ENCODE results near the gene EBF4. TPM values are rescaled to one million over a fixed set of nuclear protein-coding genes. Genes with fewer than 3 reads are reported as not detected.

Gene EBF4
- total RNA-seq, 1 experiment from 2014 or later, result 11.4 TPM

- TF ChIP-seq RAD21 (IDR thresholded peaks at IDR 0.05; ENCODE audit: low read depth) (no peak), CTCF (IDR thresholded peaks at IDR 0.05 in 2 of 3, conservative IDR thresholded peaks at IDR 0.05 in 1 of 3; ENCODE audit: borderline replicate concordance in 1 of 3, insufficient read depth in 1 of 3, low read depth in 2 of 3, low read length in 2 of 3) (no peak), YY1 (IDR thresholded peaks at IDR 0.05; ENCODE audit: extremely low read depth, insufficient replicate concordance, low read depth, low read length) (no peak)
- Histone ChIP-seq H3K27ac (ENCODE audit: low read depth, low read length) (no peak overlapping the region), H3K36me3 (ENCODE audit: control insufficient read depth in 1 of 2, insufficient read depth in 2 of 2, low read length in 2 of 2) (no peaks in the 10 kb centered on the region), H3K9me2 (ENCODE audit: insufficient read depth) (no peaks in the 10 kb centered on the region), H4K20me1 (ENCODE audit: insufficient read depth) (no peaks in the 10 kb centered on the region), H3K4me1 (ENCODE audit: control insufficient read depth in 1 of 2, insufficient read depth in 2 of 2, low read length in 2 of 2) (no peaks in the 10 kb centered on the region), H3K79me2 (ENCODE audit: insufficient read depth, low read length) (no peaks in the 10 kb centered on the region), H3K4me2 (ENCODE audit: low read length) (no peak overlapping the region), H3K9me3 (ENCODE audit: control insufficient read depth in 1 of 2, insufficient read depth in 1 of 2, low read depth in 1 of 2, low read length in 2 of 2) (no peaks in the 10 kb centered on the region), H3K27me3 (ENCODE audit: insufficient read depth, low read length) (no peaks in the 10 kb centered on the region), H2AFZ (ENCODE audit: low read depth, low read length, poor library complexity, severe bottlenecking) (no peak overlapping the region), H3K9ac (ENCODE audit: low read length) (no peak overlapping the region), H3K4me3 (replicated peaks in 1 of 2; ENCODE audit: low read depth in 1 of 2, low read length in 2 of 2) (no peak overlapping the region)
- DNase-seq (ENCODE audit: low read depth, low spot score), result no peak
- no peak for ATAC-seq
- CTCF ChIA-PET, result no interaction called here
- no TSS peak for BruUV-seq (replicated peaks)
- intact Hi-C loops (cut with micrococcal nuclease), result no loop called here
- POLR2A ChIA-PET, result no interaction called here
- RAD21 ChIA-PET (ENCODE audit: low non-redundant PET in 1 of 2, low total read pairs in 2 of 2, uncharacterized antibody in 2 of 2, unreplicated experiment in 2 of 2), result no interaction called here
Observed at GRCh38 chr20:2706688-2707352, 14.2 kb downstream of the EBF4 start.

GRCh38 chr20:2707353-2708072 is 14.9 kb downstream of the EBF4 start:
- Histone ChIP-seq H3K4me2 (ENCODE audit: low read length) (no peak overlapping the region), H3K79me2 (ENCODE audit: insufficient read depth, low read length) (no peaks in the 10 kb centered on the region), H3K9me3 (ENCODE audit: control insufficient read depth in 1 of 2, insufficient read depth in 1 of 2, low read depth in 1 of 2, low read length in 2 of 2) (no peaks in the 10 kb centered on the region), H3K27me3 (ENCODE audit: insufficient read depth, low read length) (no peaks in the 10 kb centered on the region), H4K20me1 (ENCODE audit: insufficient read depth) (no peaks in the 10 kb centered on the region), H3K9ac (ENCODE audit: low read length) (no peak overlapping the region), H3K4me3 (replicated peaks in 1 of 2; ENCODE audit: low read depth in 1 of 2, low read length in 2 of 2) (no peak overlapping the region), H2AFZ (ENCODE audit: low read depth, low read length, poor library complexity, severe bottlenecking) (no peak overlapping the region), H3K4me1 (ENCODE audit: control insufficient read depth in 1 of 2, insufficient read depth in 2 of 2, low read length in 2 of 2) (no peaks in the 10 kb centered on the region), H3K27ac (ENCODE audit: low read depth, low read length) (no peak overlapping the region), H3K9me2 (ENCODE audit: insufficient read depth) (no peaks in the 10 kb centered on the region), H3K36me3 (ENCODE audit: control insufficient read depth in 1 of 2, insufficient read depth in 2 of 2, low read length in 2 of 2) (no peaks in the 10 kb centered on the region)
- DNase-seq (ENCODE audit: low read depth, low spot score), result no peak
- no TSS peak for BruUV-seq (replicated peaks)
- RAD21 ChIA-PET (ENCODE audit: low non-redundant PET in 1 of 2, low total read pairs in 2 of 2, uncharacterized antibody in 2 of 2, unreplicated experiment in 2 of 2), result no interaction called here
- intact Hi-C loops (cut with micrococcal nuclease), result no loop called here
- ATAC-seq, result no peak
- POLR2A ChIA-PET, result no interaction called here
- CTCF ChIA-PET, result no interaction called here
- TF ChIP-seq EGR1 (IDR thresholded peaks at IDR 0.05; ENCODE audit: low read depth) (no peak), ATF3 (IDR thresholded peaks at IDR 0.05) (no peak), ELF1 (IDR thresholded peaks at IDR 0.05; ENCODE audit: borderline replicate concordance, low read depth) (no peak), SRF (IDR thresholded peaks at IDR 0.05; ENCODE audit: low read depth) (no peak), CEBPB (IDR thresholded peaks at IDR 0.05; ENCODE audit: low read depth) (no peak), SIN3A (IDR thresholded peaks at IDR 0.05; ENCODE audit: low read depth) (no peak), YY1 (IDR thresholded peaks at IDR 0.05; ENCODE audit: extremely low read depth, insufficient replicate concordance, low read depth, low read length) (no peak), TCF7L2 (IDR thresholded peaks at IDR 0.05; ENCODE audit: borderline replicate concordance, extremely low read depth, insufficient read depth, insufficient read length) (no peak), MAX (IDR thresholded peaks at IDR 0.05) (no peak), ZBTB33 (IDR thresholded peaks at IDR 0.05; ENCODE audit: extremely low read depth, insufficient replicate concordance, low read length) (no peak), POLR2AphosphoS5 (IDR thresholded peaks at IDR 0.05; ENCODE audit: low read depth, low read length) (no peak), FOSL1 (IDR thresholded peaks at IDR 0.05; ENCODE audit: low read depth) (no peak), RAD21 (IDR thresholded peaks at IDR 0.05; ENCODE audit: low read depth) (no peak), POLR2A (IDR thresholded peaks at IDR 0.05; ENCODE audit: borderline replicate concordance, extremely low read depth, insufficient read depth, insufficient read length) (no peak)
